PC-3 (cell line): Measurements from ENCODE around the gene ZP3. TPM values are rescaled to one million over a fixed set of nuclear protein-coding genes. Genes with fewer than 3 reads are reported as not detected.

Experiments used
- ATAC-seq: fragments of 200-7000 bp; cut with Tn5 transposase; 2 replicates; pipeline ENCODE4 v1.9.1; 2020; ENCODE audit warnings: mild to moderate bottlenecking, moderate library complexity
- Bru-seq: library from RNA; stranded (reverse); fragments of 400-500 nt; gene quantifications from one replicate; lab custom pipeline; 2021; lab: Mats Ljungman, UMichigan
- BruChase-seq, 2 experiments: library from RNA; stranded (reverse); fragments of 400-500 nt; gene quantifications; one replicate each; lab custom pipeline; 2021; lab: Mats Ljungman, UMichigan
- BruUV-seq: library from RNA; stranded (reverse); fragments of 400-500 nt; replicated peaks from 2 replicates; lab custom pipeline; 2021; lab: Mats Ljungman, UMichigan
- CTCF ChIA-PET: fragments of 300-600 bp; sonication (Branson Sonifier 250); formaldehyde crosslinking; loops from one replicate; lab custom pipeline; 2022; ENCODE audit warnings: antibody characterized with exemption; lab: Charles Lee
- POLR2A ChIA-PET: fragments of 300-600 bp; sonication (Branson Sonifier 250); formaldehyde crosslinking; loops from one replicate; lab custom pipeline; 2022; ENCODE audit warnings: antibody characterized with exemption; ENCODE audit not compliant: unreplicated experiment; lab: Charles Lee
- DNase-seq: peaks from one replicate; pipeline ENCODE4 v3.0.0-alpha.2; 2015
- H2AFZ ChIP-seq: fragments of 300-600 bp; sonication (generic); 2 replicates; pipeline ENCODE4 v1.6.0; 2016; ENCODE audit warnings: antibody characterized with exemption, low read length
- H3F3A ChIP-seq: fragments of 300-600 bp; sonication (generic); one replicate; pipeline ENCODE4 v1.6.0; 2017; ENCODE audit warnings: antibody characterized with exemption, low read length, control low read depth, mild to moderate bottlenecking; ENCODE audit not compliant: unreplicated experiment
- H3K27ac ChIP-seq: fragments of 300-600 bp; sonication (generic); 2 replicates; pipeline ENCODE4 v1.5.1; 2016; ENCODE audit warnings: mild to moderate bottlenecking, low read length
- H3K27me3 ChIP-seq: fragments of 300-600 bp; sonication (generic); 2 replicates; pipeline ENCODE4 v1.6.1; 2016; ENCODE audit warnings: low read length, mixed read lengths
- H3K36me3 ChIP-seq: fragments of 300-600 bp; sonication (generic); 2 replicates; pipeline ENCODE4 v1.6.1; 2016; ENCODE audit warnings: low read depth, mixed run types, low read length, mixed read lengths
- H3K4me1 ChIP-seq: fragments of 300-600 bp; sonication (generic); 2 replicates; pipeline ENCODE4 v1.5.1; 2016; ENCODE audit warnings: low read length; ENCODE audit not compliant: insufficient read depth
- H3K4me2 ChIP-seq: fragments of 300-600 bp; sonication (generic); 2 replicates; pipeline ENCODE4 v1.6.0; 2016; ENCODE audit warnings: low read length
- H3K4me3 ChIP-seq: fragments of 300-600 bp; sonication (generic); 2 replicates; pipeline ENCODE4 v1.5.1; 2016; ENCODE audit warnings: mild to moderate bottlenecking, low read length, mixed read lengths
- H3K79me2 ChIP-seq: fragments of 300-600 bp; sonication (generic); 2 replicates; pipeline ENCODE4 v1.6.1; 2017; ENCODE audit warnings: low read length, mixed read lengths
- H3K9ac ChIP-seq: fragments of 300-600 bp; sonication (generic); 2 replicates; pipeline ENCODE4 v1.6.0; 2016; ENCODE audit warnings: mild to moderate bottlenecking, low read length
- H3K9me2 ChIP-seq: fragments of 300-600 bp; sonication (generic); replicated peaks from 2 replicates; pipeline ENCODE4 v1.6.1; 2016; ENCODE audit warnings: mixed run types, low read length, mixed read lengths
- H3K9me3 ChIP-seq: fragments of 300-600 bp; sonication (generic); 2 replicates; pipeline ENCODE4 v1.6.1; 2016; ENCODE audit warnings: low read length, mixed read lengths
- H4K20me1 ChIP-seq: fragments of 300-600 bp; sonication (generic); 2 replicates; pipeline ENCODE4 v1.6.1; 2016; ENCODE audit warnings: low read length, mixed read lengths
- EZH2 ChIP-seq: fragments of 300-600 bp; sonication (generic); IDR thresholded peaks from one replicate; pipeline ENCODE4 v1.6.1; 2017; ENCODE audit warnings: antibody characterized with exemption, mild to moderate bottlenecking, low read length; ENCODE audit not compliant: unreplicated experiment
- EZH2phosphoT487 ChIP-seq: fragments of 300-600 bp; sonication (generic); IDR thresholded peaks from 2 replicates; pipeline ENCODE4 v1.6.1; 2018; ENCODE audit warnings: mild to moderate bottlenecking, antibody characterized with exemption, low read length, borderline replicate concordance
- intact Hi-C: fragments of 100-400 bp; cut with micrococcal nuclease; formaldehyde crosslinking; loops from 2 replicates; pipeline ENCODE4 v1.9.0; 2023
- long read RNA-seq: library from polyadenylated mRNA; unstranded; transcript quantifications from one replicate; pipeline ENCODE4 v2.0.0, GENCODE V29; 2021; ENCODE audit not compliant: unreplicated experiment
- total RNA-seq: library from RNA; depleted of rRNA; stranded (reverse); fragments of >200 nt; gene quantifications from 2 replicates; pipeline ENCODE4 v1.2.3, GENCODE V29; 2014; rRNA removed
- TF ChIP-seq, protein P1 (sequence below): fragments of 300-600 bp; sonication (generic); conservative IDR thresholded peaks from 2 replicates; pipeline ENCODE4 v1.5.1; 2017; ENCODE audit warnings: antibody characterized with exemption, low read depth, mild to moderate bottlenecking, low read length

The ZP3 gene
- 11.9 and 21.6 TPM in 2 replicates for total RNA-seq
- Bru-seq, nascent RNA, result percentile 58 among the genes with signal in this experiment
- percentile 56 among the genes with signal in this experiment for BruChase-seq, experiment 1, labeled RNA remaining after a 6-hour chase
- percentile 53 among the genes with signal in this experiment for BruChase-seq, experiment 2, labeled RNA remaining after a 2-hour chase
- long read RNA-seq, transcript ZP3-201 (9 exons, 1,483 nt), result major isoform, 30 of 44 reads
- long read RNA-seq, partial matches to known transcripts, result 3 of 44 reads
- long read RNA-seq, other reads (novel, unspliced or antisense), result 8 of 44 reads

DNA sequence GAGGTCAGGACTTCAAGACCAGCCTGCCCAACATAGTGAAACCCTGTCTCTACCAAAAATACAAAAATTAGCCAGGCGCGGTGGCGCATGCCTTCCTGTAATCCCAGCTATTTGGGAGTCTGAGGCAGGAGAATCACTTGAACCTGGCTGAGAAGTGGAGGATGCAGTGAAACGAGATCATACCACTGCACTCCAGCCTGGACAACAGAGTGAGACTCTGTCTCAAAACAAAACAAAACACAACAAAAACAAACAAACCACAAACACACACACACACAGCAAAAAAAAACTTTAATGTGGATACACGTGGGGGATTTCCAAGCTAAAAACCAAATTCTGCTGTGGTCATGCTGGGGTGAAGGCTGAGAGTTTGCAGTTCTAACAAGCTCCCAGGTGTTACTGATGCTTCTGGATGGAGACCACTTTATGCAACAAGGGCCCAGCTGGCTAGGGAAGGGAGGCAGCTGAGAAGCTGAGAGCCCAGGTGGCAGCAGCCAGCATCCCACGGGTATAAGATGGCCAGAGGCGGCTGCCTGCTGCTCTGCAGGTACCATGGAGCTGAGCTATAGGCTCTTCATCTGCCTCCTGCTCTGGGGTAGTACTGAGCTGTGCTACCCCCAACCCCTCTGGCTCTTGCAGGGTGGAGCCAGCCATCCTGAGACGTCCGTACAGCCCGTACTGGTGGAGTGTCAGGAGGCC lies at the start of gene ZP3:
TSS of gene ZP3 (plus strand) at position 538 of the 699 bp plus-strand sequence. CDS start at position 553, 15 bp downstream.
- DNase-seq, result no peak
- Histone ChIP-seq H3K9me2 (no peaks in the 10 kb centered on the region), H3K36me3 (no peaks in the 10 kb centered on the region; the same call in 1 of the 2 replicates), H3K27me3 (no peaks in the 10 kb centered on the region), H3K9ac (no peak within 1 kb of the TSS), H3K4me3 (no peak within 1 kb of the TSS), H3K4me2 (no peak within 1 kb of the TSS), H3K4me1 (peaks cover 11% of the 10 kb centered on the region), H4K20me1 (no peaks in the 10 kb centered on the region), H2AFZ (no peak within 1 kb of the TSS), H3K27ac (no peak within 1 kb of the TSS), H3K9me3 (peaks cover 5% of the 10 kb centered on the region; the same call in 1 of the 2 replicates), H3F3A (no peaks in the 10 kb centered on the region), H3K79me2 (no peaks in the 10 kb centered on the region)
- ATAC-seq, result no peak
- CTCF ChIA-PET, result no interaction called here
- POLR2A ChIA-PET, result no interaction called here
- intact Hi-C loops, result no loop called here
- no TSS peak for BruUV-seq
- no peak for TF ChIP-seq EZH2phosphoT487
- TF ChIP-seq EZH2, result no peak
- TF ChIP-seq, protein P1, sequence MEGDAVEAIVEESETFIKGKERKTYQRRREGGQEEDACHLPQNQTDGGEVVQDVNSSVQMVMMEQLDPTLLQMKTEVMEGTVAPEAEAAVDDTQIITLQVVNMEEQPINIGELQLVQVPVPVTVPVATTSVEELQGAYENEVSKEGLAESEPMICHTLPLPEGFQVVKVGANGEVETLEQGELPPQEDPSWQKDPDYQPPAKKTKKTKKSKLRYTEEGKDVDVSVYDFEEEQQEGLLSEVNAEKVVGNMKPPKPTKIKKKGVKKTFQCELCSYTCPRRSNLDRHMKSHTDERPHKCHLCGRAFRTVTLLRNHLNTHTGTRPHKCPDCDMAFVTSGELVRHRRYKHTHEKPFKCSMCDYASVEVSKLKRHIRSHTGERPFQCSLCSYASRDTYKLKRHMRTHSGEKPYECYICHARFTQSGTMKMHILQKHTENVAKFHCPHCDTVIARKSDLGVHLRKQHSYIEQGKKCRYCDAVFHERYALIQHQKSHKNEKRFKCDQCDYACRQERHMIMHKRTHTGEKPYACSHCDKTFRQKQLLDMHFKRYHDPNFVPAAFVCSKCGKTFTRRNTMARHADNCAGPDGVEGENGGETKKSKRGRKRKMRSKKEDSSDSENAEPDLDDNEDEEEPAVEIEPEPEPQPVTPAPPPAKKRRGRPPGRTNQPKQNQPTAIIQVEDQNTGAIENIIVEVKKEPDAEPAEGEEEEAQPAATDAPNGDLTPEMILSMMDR, result no peak

DNA sequence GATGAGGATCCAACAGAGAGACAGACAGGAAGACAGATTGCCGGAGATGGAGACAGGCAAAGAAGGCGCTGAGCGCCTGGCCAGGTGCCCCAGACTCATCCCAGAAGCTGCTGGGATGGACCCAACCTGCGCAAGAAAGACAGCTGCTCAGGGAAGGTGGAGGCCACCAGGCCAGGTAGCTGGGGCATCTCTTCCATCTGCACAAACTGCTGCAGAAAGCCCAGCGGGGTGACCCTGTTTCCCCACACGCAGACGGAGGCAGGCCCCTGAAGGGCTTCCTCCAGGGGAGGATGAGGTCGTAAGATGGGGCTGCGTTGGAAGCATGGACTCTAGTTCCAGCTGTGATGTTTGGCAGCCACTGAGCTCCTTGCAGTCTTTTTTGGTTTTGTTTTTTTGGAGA lies 49.5 kb upstream of the ZP3 start:
- H2AFZ ChIP-seq, result no peak overlapping the region

More for the DNA sequence above, 49.5 kb upstream of the ZP3 start:
- CTCF ChIA-PET, result no interaction called here
- Histone ChIP-seq H4K20me1 (no peaks in the 10 kb centered on the region), H3K27me3 (no peaks in the 10 kb centered on the region), H3K27ac (no peak overlapping the region), H3F3A (peaks cover 1% of the 10 kb centered on the region), H3K4me2 (no peak overlapping the region), H3K79me2 (no peaks in the 10 kb centered on the region), H3K36me3 (no peaks in the 10 kb centered on the region), H3K4me3 (no peak overlapping the region), H3K4me1 (peaks cover 21% of the 10 kb centered on the region), H3K9me3 (no peaks in the 10 kb centered on the region), H3K9ac (no peak overlapping the region), H3K9me2 (no peaks in the 10 kb centered on the region)
- POLR2A ChIA-PET, result interaction anchor here (0.6 kb wide), 1 partner anchor 208 kb away, joined by 4 read pairs; no protein-coding TSS in a partner anchor
- DNase-seq (no peak), ATAC-seq (no peak)
- TF ChIP-seq EZH2 (no peak), EZH2phosphoT487 (no peak)
- TF ChIP-seq, protein P1, result no peak
- BruUV-seq, result no TSS peak
- intact Hi-C loops, result no loop called here
